Mesothelial cell of epicardium (in vitro differentiated cells): ENCODE data around the gene HIVEP3. TPM values are rescaled to one million over a fixed set of nuclear protein-coding genes. Genes with fewer than 3 reads are reported as not detected.

Source experiments
- DNase-seq, 2 experiments: peaks; one replicate each; pipeline ENCODE4 v3.0.0; 2021; ENCODE audit warnings: low spot score in 2 of 2; ENCODE audit not compliant: unreplicated experiment in 2 of 2
- H3K27ac Mint-ChIP-seq: 2 replicates; pipeline ENCODE4 v1.8.0; 2021; ENCODE audit warnings: mixed read lengths
- H3K27me3 Mint-ChIP-seq: 2 replicates; pipeline ENCODE4 v1.8.0; 2021; ENCODE audit warnings: low read depth, mixed read lengths
- H3K36me3 Mint-ChIP-seq: 2 replicates; pipeline ENCODE4 v1.8.0; 2021; ENCODE audit warnings: mixed read lengths
- H3K4me1 Mint-ChIP-seq: 2 replicates; pipeline ENCODE4 v1.8.0; 2021; ENCODE audit warnings: mixed read lengths
- H3K4me3 Mint-ChIP-seq: 2 replicates; pipeline ENCODE4 v1.8.0; 2021; ENCODE audit warnings: mild to moderate bottlenecking, moderate library complexity, mixed read lengths
- H3K9me3 Mint-ChIP-seq: 2 replicates; pipeline ENCODE4 v1.8.0; 2021; ENCODE audit warnings: mixed read lengths
- CTCF ChIP-seq: fragments of 200-600 bp; sonication (generic); IDR thresholded peaks from one replicate; pipeline ENCODE4 v1.5.0; 2021; ENCODE audit warnings: antibody characterized with exemption; ENCODE audit not compliant: unreplicated experiment
- total RNA-seq: library from RNA; stranded (reverse); gene quantifications from 3 replicates; pipeline ENCODE4 v1.2.1, GENCODE V29; 2021

Gene HIVEP3
- total RNA-seq, 1 donor from 2014 or later: 8.9 TPM

GRCh38 chr1:41529621-41530395 lies 388.9 kb downstream of the HIVEP3 start:
- DNase-seq: no peak
- H3K36me3 Mint-ChIP-seq: no peaks in the 10 kb centered on the region
- no peak for TF ChIP-seq CTCF
- H3K4me1 Mint-ChIP-seq: no peaks in the 10 kb centered on the region
- peaks cover 31% of the 10 kb centered on the region for H3K27me3 Mint-ChIP-seq
- H3K9me3 Mint-ChIP-seq: no peaks in the 10 kb centered on the region
- no peak overlapping the region for H3K4me3 Mint-ChIP-seq
- no peak overlapping the region for H3K27ac Mint-ChIP-seq

- Mint-ChIP-seq H3K27me3 (peaks cover 25% of the 10 kb centered on the region), H3K36me3 (no peaks in the 10 kb centered on the region), H3K27ac (no peak overlapping the region), H3K9me3 (no peaks in the 10 kb centered on the region), H3K4me3 (no peak overlapping the region), H3K4me1 (no peaks in the 10 kb centered on the region)
- TF ChIP-seq CTCF: no peak
- no peak for DNase-seq
Observed at GRCh38 chr1:41528726-41529605, 389.8 kb downstream of the HIVEP3 start.

- no peak for DNase-seq
- Mint-ChIP-seq H3K4me1 (no peaks in the 10 kb centered on the region), H3K9me3 (no peaks in the 10 kb centered on the region), H3K36me3 (no peaks in the 10 kb centered on the region), H3K27me3 (peaks cover 16% of the 10 kb centered on the region), H3K27ac (no peak overlapping the region), H3K4me3 (no peak overlapping the region)
- TF ChIP-seq CTCF: no peak
Observed at GRCh38 chr1:41528106-41528505, 390.6 kb downstream of the HIVEP3 start.

GRCh38 chr1:41526956-41527561 lies 391.7 kb downstream of the HIVEP3 start:
- no peak overlapping the region for H3K4me3 Mint-ChIP-seq
- no peak for DNase-seq
- no peaks in the 10 kb centered on the region for H3K9me3 Mint-ChIP-seq
- no peak overlapping the region for H3K27ac Mint-ChIP-seq
- H3K4me1 Mint-ChIP-seq: peaks cover 3% of the 10 kb centered on the region
- peaks cover 10% of the 10 kb centered on the region for H3K27me3 Mint-ChIP-seq
- TF ChIP-seq CTCF: no peak
- H3K36me3 Mint-ChIP-seq: no peaks in the 10 kb centered on the region

GRCh38 chr1:41525891-41526587 lies 392.7 kb downstream of the HIVEP3 start:
- Mint-ChIP-seq H3K36me3 (no peaks in the 10 kb centered on the region), H3K9me3 (no peaks in the 10 kb centered on the region), H3K4me1 (peaks cover 8% of the 10 kb centered on the region), H3K4me3 (no peak overlapping the region), H3K27me3 (peaks cover 5% of the 10 kb centered on the region), H3K27ac (no peak overlapping the region)
- no peak for DNase-seq
- TF ChIP-seq CTCF: no peak
